Measurements from ENCODE around the gene SETD7. TPM values are rescaled to one million over a fixed set of nuclear protein-coding genes. Genes with fewer than 3 reads are reported as not detected.

SETD7 gene
- polyA plus RNA-seq, 4 donors: 2.7 to 17.1 (median 3.4) TPM

Other genes with a start within 250 kb of the SETD7 start
- gene RAB33B, start 102.1 kb downstream of the SETD7 start, polyA plus RNA-seq: 1 to 10 TPM; 2.2 to 9.3 (median 3.8) TPM
- 100 to 1,000 TPM; 120 to 225 (median 211) TPM for gene MGST2, start 109.6 kb upstream of the SETD7 start, polyA plus RNA-seq